GM18519 (cell line): ENCODE measurements around the gene DENND1A.

Source experiments
- ATAC-seq: cut with Tn5 transposase; IDR thresholded peaks from one replicate; pipeline ENCODE4 v1.9.1; 2021; ENCODE audit warnings: mild to moderate bottlenecking, moderate library complexity; ENCODE audit not compliant: unreplicated experiment, low FRiP score

Gene DENND1A

DNA sequence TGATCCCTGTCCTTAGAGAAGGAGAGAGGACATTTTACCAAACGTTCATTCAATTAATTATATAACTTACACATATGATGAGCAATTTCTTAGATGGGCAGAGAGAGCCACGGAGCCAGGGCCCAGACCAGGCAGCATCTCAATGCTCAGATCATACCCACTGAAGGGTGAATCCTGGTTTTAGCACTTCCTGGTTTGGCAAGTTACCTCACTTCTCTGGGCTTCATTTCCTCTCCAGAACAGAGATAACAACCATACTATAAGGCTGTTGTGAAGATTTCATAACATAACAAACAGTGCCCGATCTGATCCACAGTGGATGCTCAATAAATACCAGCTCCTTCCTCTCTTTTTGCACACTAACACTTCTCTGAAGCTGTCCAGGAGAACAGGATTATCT, 271.1 kb downstream of the DENND1A start:
- ATAC-seq, result no peak

GRCh38 chr9:123657941-123658340, 272.0 kb downstream of the DENND1A start:
- ATAC-seq, result no peak

DNA sequence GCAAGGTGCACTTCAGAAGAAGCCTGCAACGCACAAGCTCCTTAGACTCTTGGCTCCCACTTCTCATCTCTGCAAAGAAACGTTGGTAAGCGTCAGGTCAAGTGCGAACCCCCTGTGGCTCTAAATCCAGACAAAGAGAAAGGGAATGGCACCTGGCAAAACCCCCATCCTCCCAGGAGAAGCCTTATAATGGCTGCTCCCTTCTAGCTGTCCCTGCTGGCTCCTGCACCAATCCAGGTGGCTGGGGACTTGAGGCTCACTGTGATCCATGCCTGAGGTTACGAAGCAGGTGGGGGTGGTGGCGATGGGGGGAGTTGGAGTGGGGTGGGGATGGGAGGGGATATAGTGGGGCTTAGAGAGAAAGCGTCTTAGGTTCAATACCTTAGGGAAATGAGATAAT, 272.8 kb downstream of the DENND1A start:
- ATAC-seq, result no peak

GRCh38 chr9:123656565-123656964, 273.4 kb downstream of the DENND1A start:
- ATAC-seq, result no peak

GRCh38 chr9:123655681-123656423, 274.1 kb downstream of the DENND1A start:
- no peak for ATAC-seq

- no peak for ATAC-seq
Observed at GRCh38 chr9:123654994-123655637, 274.8 kb downstream of the DENND1A start.

DNA sequence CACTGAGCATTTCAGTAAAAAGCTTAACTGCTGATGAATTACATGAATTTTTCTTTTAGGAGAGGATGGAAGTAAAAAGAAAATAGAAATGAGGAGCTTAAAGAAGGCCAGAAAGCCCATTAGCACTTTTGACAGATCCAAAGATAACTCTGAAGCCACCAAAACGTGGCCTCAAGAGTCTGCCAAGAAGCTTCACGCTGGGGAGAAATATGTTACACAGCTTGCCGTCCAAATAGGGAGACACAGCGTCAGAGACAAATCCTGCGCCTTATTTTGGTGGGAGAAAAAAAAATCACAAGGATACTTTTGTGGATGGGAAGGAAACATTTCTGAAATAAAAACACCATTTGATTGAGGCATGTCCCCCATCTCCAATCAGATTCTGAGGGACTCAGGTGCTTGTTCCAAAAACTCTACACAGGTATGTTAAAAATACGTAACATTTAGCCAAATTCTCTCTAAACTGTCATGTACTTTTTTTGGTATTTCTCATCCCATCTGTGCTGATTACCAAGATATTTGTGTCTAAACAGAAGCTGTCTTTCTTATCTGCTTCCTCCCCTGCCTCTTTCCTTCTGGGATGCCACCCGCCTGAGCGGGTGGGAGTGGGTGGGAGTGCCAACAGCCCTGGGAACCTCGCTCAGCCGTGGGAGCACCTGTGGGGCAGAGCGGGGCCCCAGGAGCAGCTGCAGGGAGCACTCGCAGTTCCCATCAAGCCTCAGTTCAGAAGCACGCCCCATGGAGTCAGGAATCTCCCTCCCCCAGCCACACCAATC, 275.5 kb downstream of the DENND1A start:
- ATAC-seq, result no peak

- no peak for ATAC-seq
Observed at GRCh38 chr9:123652416-123652815, 277.5 kb downstream of the DENND1A start.

GRCh38 chr9:123651871-123652270, 278.1 kb downstream of the DENND1A start:
- no peak for ATAC-seq

GRCh38 chr9:123651273-123651672, 278.7 kb downstream of the DENND1A start:
- ATAC-seq, result no peak

- ATAC-seq, result no peak
Observed at GRCh38 chr9:123649909-123650308, 280.0 kb downstream of the DENND1A start.

GRCh38 chr9:123647145-123647544, 282.8 kb downstream of the DENND1A start:
- ATAC-seq, result no peak

DNA sequence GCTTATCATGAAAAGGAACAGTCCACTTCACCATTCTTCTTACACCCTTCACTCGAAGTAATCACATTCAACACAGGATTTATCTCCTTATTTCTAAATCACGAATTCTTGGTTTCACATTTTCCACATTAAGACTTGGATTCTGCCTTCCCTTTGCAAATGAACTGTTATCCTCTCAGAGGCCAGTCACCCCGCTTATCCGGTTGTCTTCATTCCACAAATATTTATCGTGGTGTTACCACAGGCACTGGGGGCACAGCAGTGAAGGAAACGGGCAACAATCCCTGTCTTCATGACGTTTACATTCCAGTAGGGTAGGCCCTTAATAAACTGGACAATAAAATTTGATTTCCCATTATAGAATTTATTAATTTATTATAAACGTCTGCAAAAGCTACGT, 284.2 kb downstream of the DENND1A start:
- ATAC-seq, result no peak

DNA sequence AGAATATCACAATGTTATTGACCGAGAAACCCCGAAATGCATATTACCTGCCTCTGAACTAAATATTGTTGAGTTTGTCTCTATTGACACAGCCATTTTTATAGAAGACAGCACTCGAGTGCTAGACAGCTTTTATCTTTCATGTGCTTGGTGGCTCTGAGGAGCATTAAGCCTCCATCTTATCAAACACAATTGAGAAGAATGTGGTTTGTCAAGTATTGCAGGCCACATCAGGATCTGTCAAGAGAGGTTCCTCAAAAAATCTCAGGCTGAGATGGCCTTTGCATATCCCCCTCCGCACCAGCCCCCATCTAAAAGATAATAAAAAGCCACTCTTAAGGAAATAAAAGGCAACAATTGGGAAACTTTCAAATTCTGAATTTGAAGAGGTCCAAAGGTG, 284.8 kb downstream of the DENND1A start:
- ATAC-seq, result no peak

GRCh38 chr9:123643518-123643917, 286.4 kb downstream of the DENND1A start:
- no peak for ATAC-seq

DNA sequence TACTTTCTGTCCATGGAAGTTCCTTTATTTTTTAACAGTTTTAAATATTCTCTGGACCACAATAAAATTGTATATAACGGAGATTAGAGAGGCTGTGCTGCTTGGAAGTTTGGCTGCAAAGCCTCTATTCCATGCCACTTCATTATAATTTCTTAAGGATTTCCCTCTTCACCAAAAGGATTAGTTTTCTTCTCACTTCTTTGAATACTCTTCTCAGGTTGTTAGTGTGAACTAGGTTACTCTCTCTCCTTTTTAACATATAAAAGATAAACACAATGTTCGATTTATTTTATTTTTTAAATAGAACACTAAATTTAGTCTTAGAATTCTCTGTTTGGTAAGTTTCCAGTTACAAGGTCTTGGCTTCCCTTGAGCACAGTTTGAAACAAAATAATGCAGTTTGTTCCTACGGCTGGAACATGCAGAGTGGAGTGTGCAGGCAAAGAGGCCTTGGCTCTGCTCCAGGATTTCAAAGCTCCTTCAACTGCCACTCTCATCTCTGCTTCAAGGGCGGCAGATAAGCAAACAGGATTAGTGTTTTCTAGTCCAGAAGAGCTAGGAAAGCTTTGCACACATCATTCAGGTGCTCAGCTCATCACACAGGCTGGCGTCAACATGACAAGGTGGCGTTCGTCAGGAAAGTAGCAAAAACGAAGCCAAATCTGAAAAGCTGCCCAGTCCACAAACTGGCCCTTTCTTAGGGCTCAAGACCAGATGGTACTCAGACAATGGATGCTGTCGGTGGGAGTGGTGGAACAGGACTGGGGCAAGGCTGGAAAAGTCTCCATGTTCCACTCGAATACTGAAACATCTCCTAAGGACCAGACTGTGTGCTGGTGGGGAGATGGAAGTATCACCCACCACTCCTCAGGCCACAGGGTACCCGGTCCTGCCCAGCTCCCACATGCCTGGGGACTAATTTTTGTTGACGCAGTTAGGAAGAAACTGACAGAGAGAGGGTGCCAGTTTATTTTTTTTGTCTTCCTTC, 287.3 kb downstream of the DENND1A start:
- no peak for ATAC-seq

- ATAC-seq, result no peak
Observed at GRCh38 chr9:123640792-123641222, 289.1 kb downstream of the DENND1A start.

DNA sequence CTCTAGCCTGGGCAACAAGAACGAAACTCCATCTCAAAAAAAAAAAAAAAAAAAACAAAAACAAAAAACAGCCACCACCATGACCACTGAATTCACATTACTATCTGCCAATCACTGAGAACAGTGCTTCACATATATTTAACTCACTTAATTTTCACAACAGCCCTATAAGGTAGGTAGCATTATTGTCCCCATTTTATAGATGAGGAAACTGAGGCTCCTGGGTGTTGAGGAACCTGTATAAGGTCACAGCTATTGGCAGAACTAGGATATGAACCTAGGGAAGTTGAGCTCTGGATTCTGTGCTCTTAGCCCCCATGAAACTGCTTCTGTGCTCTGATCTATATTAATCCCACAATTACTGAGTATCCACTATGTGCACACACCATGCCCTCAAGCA, 290.2 kb downstream of the DENND1A start:
- no peak for ATAC-seq

DNA sequence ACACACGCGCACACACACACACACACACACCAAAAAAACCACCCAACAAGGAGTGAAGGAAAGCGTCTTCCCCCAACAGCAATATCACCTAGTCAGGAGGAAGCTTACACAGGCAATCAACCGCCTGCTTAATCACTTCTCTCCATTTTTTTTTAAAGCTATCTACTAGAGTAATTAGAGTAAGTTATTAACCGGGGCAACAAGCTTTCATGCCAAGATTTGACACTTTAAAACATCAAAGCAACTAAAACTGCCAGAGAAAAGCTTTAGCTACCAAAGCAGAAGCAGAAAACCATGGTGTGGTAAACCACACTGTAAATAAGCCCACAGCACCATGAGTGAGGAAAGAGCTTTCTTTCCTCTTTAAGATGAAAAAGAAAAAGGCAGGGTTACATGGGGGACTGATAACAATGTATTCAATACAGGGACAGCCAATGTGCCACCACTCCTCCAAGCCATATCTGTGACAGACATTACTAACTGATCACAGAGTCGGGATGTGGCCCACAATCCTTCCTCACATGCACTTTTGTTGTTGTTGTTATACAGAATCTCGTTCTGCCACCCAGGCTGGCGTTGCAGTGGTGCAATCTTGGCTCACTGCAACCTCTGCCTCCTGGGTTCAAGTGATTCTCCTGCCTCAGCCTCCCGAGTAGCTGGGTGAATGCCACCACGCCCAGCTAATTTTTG, 291.8 kb downstream of the DENND1A start:
- no peak for ATAC-seq

- no peak for ATAC-seq
Observed at GRCh38 chr9:123637606-123637944, 292.4 kb downstream of the DENND1A start.
